Activated T-cell treated with anti-CD3 and anti-CD28 coated beads, Interleukin-2, amount 50 U/mL, for 24 hours (primary cell): ENCODE results near the gene NUP107.
"Not testable (repeated sequence)": the region's sequence is repeated elsewhere in the genome, so short reads cannot be mapped to it uniquely, and the experiment has no call there.

ENCODE experiments used
- DNase-seq: peaks from one replicate; pipeline ENCODE4 v3.0.0-alpha.2; 2020
- H3K27ac Mint-ChIP-seq: 2 replicates; pipeline ENCODE4 v1.8.0; 2020; ENCODE audit warnings: mild to moderate bottlenecking, mixed read lengths
- H3K27me3 Mint-ChIP-seq: 2 replicates; pipeline ENCODE4 v1.8.0; 2020; ENCODE audit warnings: mixed read lengths
- H3K36me3 Mint-ChIP-seq: 2 replicates; pipeline ENCODE4 v1.8.0; 2020; ENCODE audit warnings: low read depth, mixed read lengths
- H3K4me1 Mint-ChIP-seq: 2 replicates; pipeline ENCODE4 v1.8.0; 2020; ENCODE audit warnings: low read depth, mixed read lengths
- H3K4me3 Mint-ChIP-seq: 2 replicates; pipeline ENCODE4 v1.8.0; 2020; ENCODE audit warnings: mild to moderate bottlenecking, moderate library complexity, mixed read lengths
- H3K9me3 Mint-ChIP-seq: 2 replicates; pipeline ENCODE4 v1.8.0; 2020; ENCODE audit warnings: mixed read lengths

Gene NUP107

GRCh38 chr12:68686595-68687521, at the start of gene NUP107:
Gene NUP107 (plus strand): TSS chr12:68686978. CDS start chr12:68687066, 88 bp downstream.
- Mint-ChIP-seq H3K36me3 (peaks cover 58% of the 10 kb centered on the region), H3K27ac (peak within 1 kb of the TSS; percentile 99), H3K9me3 (no peaks in the 10 kb centered on the region), H3K4me1 (peaks cover 42% of the 10 kb centered on the region), H3K27me3 (no peaks in the 10 kb centered on the region), H3K4me3 (peak within 1 kb of the TSS; percentile 98)
- peak; percentile 97 for DNase-seq

- H3K27ac Mint-ChIP-seq = peak overlapping the region; percentile 77
- H3K36me3 Mint-ChIP-seq = peaks cover 73% of the 10 kb centered on the region
- H3K4me1 Mint-ChIP-seq = peaks cover 94% of the 10 kb centered on the region
- H3K4me3 Mint-ChIP-seq, H3K9me3 Mint-ChIP-seq, DNase-seq, H3K27me3 Mint-ChIP-seq: not testable (repeated sequence)
Observed at GRCh38 chr12:68637439-68637838, 49.3 kb upstream of the NUP107 start.

GRCh38 chr12:68638171-68638570, 48.6 kb upstream of the NUP107 start:
- Mint-ChIP-seq H3K9me3 (no peaks in the 10 kb centered on the region), H3K27ac (peak overlapping the region; percentile 81), H3K36me3 (peaks cover 72% of the 10 kb centered on the region), H3K4me3 (no peak overlapping the region), H3K27me3 (no peaks in the 10 kb centered on the region), H3K4me1 (peaks cover 92% of the 10 kb centered on the region)
- DNase-seq = no peak

GRCh38 chr12:68638721-68639395, 47.9 kb upstream of the NUP107 start:
- H3K4me3 Mint-ChIP-seq = no peak overlapping the region
- H3K4me1 Mint-ChIP-seq = peaks cover 88% of the 10 kb centered on the region
- H3K36me3 Mint-ChIP-seq = peaks cover 71% of the 10 kb centered on the region
- no peaks in the 10 kb centered on the region for H3K9me3 Mint-ChIP-seq
- peak overlapping the region; percentile 84 for H3K27ac Mint-ChIP-seq
- DNase-seq = no peak
- no peaks in the 10 kb centered on the region for H3K27me3 Mint-ChIP-seq

GRCh38 chr12:68639396-68639767, 47.4 kb upstream of the NUP107 start:
- H3K4me3 Mint-ChIP-seq = no peak overlapping the region
- peak overlapping the region; percentile 84 for H3K27ac Mint-ChIP-seq
- H3K36me3 Mint-ChIP-seq = peaks cover 72% of the 10 kb centered on the region
- H3K27me3 Mint-ChIP-seq = no peaks in the 10 kb centered on the region
- no peaks in the 10 kb centered on the region for H3K9me3 Mint-ChIP-seq
- H3K4me1 Mint-ChIP-seq = peaks cover 88% of the 10 kb centered on the region
- no peak for DNase-seq

- Mint-ChIP-seq H3K4me3 (peak overlapping the region; percentile 63), H3K36me3 (peaks cover 72% of the 10 kb centered on the region), H3K4me1 (peaks cover 86% of the 10 kb centered on the region), H3K9me3 (no peaks in the 10 kb centered on the region), H3K27ac (peak overlapping the region; percentile 81), H3K27me3 (no peaks in the 10 kb centered on the region)
- peak; percentile 48 for DNase-seq
Observed at GRCh38 chr12:68641138-68641537, 45.6 kb upstream of the NUP107 start.

GRCh38 chr12:68646484-68646883, 40.3 kb upstream of the NUP107 start:
- Mint-ChIP-seq H3K27ac (peak overlapping the region; percentile 69), H3K9me3 (no peaks in the 10 kb centered on the region), H3K4me1 (peaks cover 72% of the 10 kb centered on the region)

GRCh38 chr12:68647507-68647906, 39.3 kb upstream of the NUP107 start:
- no peak for DNase-seq
- H3K4me3 Mint-ChIP-seq = no peak overlapping the region
- no peaks in the 10 kb centered on the region for H3K27me3 Mint-ChIP-seq
- no peaks in the 10 kb centered on the region for H3K9me3 Mint-ChIP-seq
- H3K27ac Mint-ChIP-seq = peak overlapping the region; percentile 84
- peaks cover 63% of the 10 kb centered on the region for H3K4me1 Mint-ChIP-seq
- H3K36me3 Mint-ChIP-seq = peaks cover 88% of the 10 kb centered on the region

More at GRCh38 chr12:68646484-68646883, 40.3 kb upstream of the NUP107 start:
- H3K4me3 Mint-ChIP-seq = no peak overlapping the region
- no peaks in the 10 kb centered on the region for H3K27me3 Mint-ChIP-seq
- H3K36me3 Mint-ChIP-seq = peaks cover 88% of the 10 kb centered on the region
- no peak for DNase-seq

GRCh38 chr12:68648179-68648578, 38.6 kb upstream of the NUP107 start:
- Mint-ChIP-seq H3K4me1 (peaks cover 60% of the 10 kb centered on the region), H3K4me3 (no peak overlapping the region), H3K36me3 (peaks cover 88% of the 10 kb centered on the region), H3K27ac (peak overlapping the region; percentile 84), H3K27me3 (no peaks in the 10 kb centered on the region), H3K9me3 (no peaks in the 10 kb centered on the region)
- DNase-seq = no peak

- Mint-ChIP-seq H3K4me3 (no peak overlapping the region), H3K4me1 (peaks cover 31% of the 10 kb centered on the region)
- no peak for DNase-seq
Observed at GRCh38 chr12:68665016-68665569, 21.7 kb upstream of the NUP107 start.

GRCh38 chr12:68667291-68667690, 19.5 kb upstream of the NUP107 start:
- Mint-ChIP-seq H3K27ac (peak overlapping the region; percentile 74), H3K36me3 (peaks cover 39% of the 10 kb centered on the region), H3K27me3 (no peaks in the 10 kb centered on the region), H3K4me1 (peaks cover 42% of the 10 kb centered on the region), H3K9me3 (no peaks in the 10 kb centered on the region), H3K4me3 (no peak overlapping the region)
- DNase-seq = no peak

More at GRCh38 chr12:68665016-68665569, 21.7 kb upstream of the NUP107 start:
- Mint-ChIP-seq H3K27me3 (no peaks in the 10 kb centered on the region), H3K27ac (peak overlapping the region; percentile 19), H3K9me3 (no peaks in the 10 kb centered on the region), H3K36me3 (peaks cover 57% of the 10 kb centered on the region)

GRCh38 chr12:68667896-68668295, 18.9 kb upstream of the NUP107 start:
- no peak for DNase-seq
- Mint-ChIP-seq H3K4me3 (no peak overlapping the region), H3K36me3 (peaks cover 33% of the 10 kb centered on the region), H3K4me1 (peaks cover 42% of the 10 kb centered on the region), H3K27ac (peak overlapping the region; percentile 50), H3K9me3 (no peaks in the 10 kb centered on the region), H3K27me3 (no peaks in the 10 kb centered on the region)

GRCh38 chr12:68671179-68671578, 15.6 kb upstream of the NUP107 start:
- peaks cover 9% of the 10 kb centered on the region for H3K36me3 Mint-ChIP-seq
- no peaks in the 10 kb centered on the region for H3K9me3 Mint-ChIP-seq
- no peak overlapping the region for H3K4me3 Mint-ChIP-seq
- H3K4me1 Mint-ChIP-seq = peaks cover 57% of the 10 kb centered on the region
- no peak for DNase-seq
- H3K27me3 Mint-ChIP-seq = no peaks in the 10 kb centered on the region
- H3K27ac Mint-ChIP-seq = peak overlapping the region; percentile 54

GRCh38 chr12:68673788-68674187, 13.0 kb upstream of the NUP107 start:
- peak overlapping the region; percentile 20 for H3K4me3 Mint-ChIP-seq
- H3K27ac Mint-ChIP-seq = peak overlapping the region; percentile 80

More at GRCh38 chr12:68673788-68674187, 13.0 kb upstream of the NUP107 start:
- H3K4me1 Mint-ChIP-seq = peaks cover 42% of the 10 kb centered on the region
- no peak for DNase-seq
- H3K9me3 Mint-ChIP-seq = no peaks in the 10 kb centered on the region
- no peaks in the 10 kb centered on the region for H3K36me3 Mint-ChIP-seq
- no peaks in the 10 kb centered on the region for H3K27me3 Mint-ChIP-seq
